Measurements from ENCODE around the gene SUCLG2.

The SUCLG2 gene

DNA sequence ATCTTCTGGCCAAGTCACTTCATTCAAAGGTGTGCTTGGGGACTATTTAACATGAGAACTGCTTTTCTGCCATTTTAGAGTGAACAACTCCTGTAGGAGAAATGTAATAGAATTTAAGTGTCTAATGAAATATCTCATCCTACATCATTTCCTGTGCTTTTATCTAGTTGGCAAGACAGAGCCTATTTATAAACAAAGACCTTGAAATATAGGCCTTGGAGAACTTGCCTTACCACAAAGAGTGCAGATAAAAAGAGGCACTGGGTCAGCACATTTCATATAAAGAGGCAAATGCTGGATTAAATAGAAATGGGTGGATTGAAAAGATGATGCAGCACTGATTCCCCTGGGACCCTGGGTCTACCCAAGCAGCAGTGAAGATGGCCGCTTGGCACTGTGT is 278.0 kb downstream of the SUCLG2 start:
- no peak for DNase-seq

DNA sequence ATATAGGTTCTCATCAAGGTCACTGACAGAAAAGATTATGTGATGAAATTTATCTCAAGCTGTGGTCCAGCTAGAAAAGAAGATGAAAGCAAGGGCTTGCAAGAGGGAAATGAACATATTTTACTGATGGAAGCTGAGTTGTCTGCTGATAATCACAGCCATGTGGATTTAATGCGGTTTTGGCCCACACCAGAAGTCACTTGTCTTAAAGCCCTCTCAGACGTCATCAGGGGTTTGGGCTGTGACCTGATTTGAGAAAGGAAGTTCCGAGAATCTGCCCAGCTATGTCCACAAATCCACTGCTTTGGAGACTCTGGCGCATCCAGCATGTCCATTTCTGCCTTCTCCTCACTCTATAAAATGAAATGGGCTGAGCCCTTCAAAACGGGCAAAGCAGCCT is 278.4 kb downstream of the SUCLG2 start:
- DNase-seq: no peak

DNA sequence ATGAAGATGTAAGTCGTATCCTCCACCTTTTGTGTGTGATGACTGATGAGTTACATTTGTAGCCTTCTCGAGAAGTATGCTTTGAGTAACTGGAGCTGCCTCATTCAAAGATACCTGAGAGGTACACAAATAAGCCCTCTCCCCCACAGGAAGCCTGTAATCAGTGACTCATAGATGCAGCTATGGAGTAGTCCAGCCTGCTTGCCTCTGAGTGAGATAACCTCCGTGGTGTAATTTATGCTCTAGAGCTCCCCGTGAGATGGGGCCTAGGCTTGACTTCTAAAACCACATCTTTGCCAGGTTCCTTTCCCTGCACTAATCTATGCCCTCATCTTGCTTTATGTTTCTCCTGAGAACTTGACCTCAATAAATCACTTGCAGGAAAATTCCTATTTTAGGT is 291.7 kb downstream of the SUCLG2 start:
- DNase-seq: peak; percentile 49

DNA sequence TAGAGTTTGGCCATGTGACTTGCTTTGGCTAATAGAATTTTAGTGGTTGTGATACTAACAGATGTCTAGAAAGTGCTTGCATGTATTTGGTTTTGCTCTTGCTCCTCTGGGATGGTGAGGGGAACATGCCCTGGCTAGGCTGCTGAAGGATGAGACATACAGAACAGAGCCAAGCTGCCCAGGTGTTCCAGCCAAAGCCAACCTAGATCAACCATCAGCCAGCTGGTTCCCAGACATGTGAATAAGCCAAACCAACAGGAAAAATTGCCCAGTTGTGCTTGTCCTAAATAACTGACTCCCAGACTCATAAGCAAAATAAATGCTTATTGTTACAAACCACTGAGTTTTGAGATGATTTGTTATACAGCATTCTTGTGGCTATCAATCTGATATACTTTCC is 292.6 kb downstream of the SUCLG2 start:
- no peak for DNase-seq

GRCh38 chr3:67361323-67361722 is 293.1 kb downstream of the SUCLG2 start:
- DNase-seq: no peak

DNA sequence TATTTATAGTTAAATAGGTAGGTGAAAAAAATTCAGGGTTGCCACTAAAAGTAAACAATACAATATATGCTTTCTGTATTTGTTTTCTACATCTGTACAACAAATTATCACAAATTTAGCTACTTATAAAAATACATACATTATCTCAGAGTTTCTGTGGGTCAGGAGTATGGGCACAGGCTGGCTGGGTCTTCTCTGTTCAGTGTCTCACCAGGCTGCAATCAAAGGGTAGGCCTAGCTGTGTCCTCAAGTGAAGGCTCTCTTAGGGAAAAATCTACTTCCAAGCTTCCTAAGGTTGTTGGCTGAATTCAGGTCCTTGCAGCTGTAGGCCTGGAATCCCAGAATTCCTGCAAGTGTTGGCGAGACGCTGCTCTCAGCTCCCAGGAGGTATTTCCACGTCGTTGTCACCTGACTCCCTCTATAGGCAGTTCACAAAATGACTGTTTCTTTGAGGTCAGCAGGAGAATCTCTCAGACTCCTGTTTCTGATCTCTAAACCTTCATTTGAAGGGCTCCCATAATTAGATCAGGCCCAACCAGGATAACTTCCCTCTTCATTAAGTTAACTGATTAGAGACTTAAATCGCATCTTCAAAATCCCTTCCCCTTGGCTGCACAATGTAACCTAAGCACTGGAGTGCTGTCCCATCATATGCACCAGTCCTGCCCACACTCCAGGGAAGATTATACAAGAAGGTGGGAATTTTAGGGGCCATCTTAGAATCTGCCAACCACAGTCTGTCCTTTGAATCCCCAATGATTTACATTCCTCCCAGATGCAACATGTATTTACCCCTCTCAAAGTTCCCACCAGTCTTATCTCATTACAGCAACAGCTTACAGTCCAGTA is 296.6 kb downstream of the SUCLG2 start:
- peak; percentile 61 for DNase-seq

GRCh38 chr3:67349551-67350174 is 304.7 kb downstream of the SUCLG2 start:
- no peak for DNase-seq

- no peak for DNase-seq
Observed at GRCh38 chr3:67346081-67346480, 308.3 kb downstream of the SUCLG2 start.

GRCh38 chr3:67335813-67336212 is 318.6 kb downstream of the SUCLG2 start:
- no peak for DNase-seq

DNA sequence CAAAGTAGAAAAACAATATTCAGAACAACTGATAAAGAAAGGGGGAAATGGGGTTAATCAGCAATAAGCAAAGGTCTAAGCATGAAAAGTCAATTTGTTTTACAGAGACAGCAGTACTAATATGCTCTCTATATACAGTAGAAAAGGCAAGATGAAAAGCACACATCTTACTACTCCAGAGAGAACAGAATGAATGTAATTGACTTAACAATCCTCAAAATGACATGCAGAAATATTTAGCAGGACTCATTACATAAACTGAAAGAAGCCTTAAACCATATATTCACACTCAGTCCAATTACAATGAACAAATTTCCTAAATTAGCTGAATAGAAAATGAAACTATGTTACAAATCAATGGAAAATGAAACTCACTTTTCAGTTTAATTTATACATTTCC is 319.8 kb downstream of the SUCLG2 start:
- DNase-seq: no peak

DNA sequence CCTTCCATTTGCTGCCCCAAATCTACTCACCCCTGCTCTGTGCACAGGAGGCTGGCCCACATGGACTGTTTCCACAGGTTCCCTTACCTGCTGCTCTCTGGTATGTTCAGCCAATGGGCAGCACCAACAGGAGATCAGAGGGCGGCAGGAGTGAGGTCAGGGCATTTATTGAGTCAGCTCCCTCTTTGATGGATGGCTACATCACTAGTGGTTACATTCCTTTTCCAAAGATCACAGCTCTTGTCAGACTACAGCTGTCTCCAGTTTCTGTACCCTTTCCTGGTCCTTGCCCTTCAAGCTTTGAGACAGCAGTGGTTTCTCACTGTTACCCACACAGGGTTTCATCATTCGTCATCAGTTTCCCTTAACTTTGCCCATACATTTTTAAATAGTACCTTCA is 325.1 kb downstream of the SUCLG2 start:
- no peak for DNase-seq

DNA sequence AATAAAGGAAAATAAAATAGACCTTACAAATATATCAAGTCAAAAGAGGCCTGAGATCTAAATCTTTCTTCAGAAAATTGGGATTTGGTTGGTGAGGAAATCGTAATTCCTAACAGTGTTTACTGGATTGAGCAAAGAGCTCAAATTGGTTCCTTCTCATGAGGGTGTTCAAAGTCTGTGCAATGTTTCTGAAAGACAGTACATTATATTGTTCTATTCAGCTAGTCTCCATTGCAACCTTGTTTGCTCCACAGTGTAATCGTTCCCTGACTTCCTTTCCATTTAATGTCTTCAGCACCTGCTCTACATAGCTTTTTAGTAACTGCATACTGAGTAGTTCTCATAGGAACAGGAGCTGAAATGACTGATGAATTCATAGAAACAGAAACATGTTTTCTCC is 326.8 kb downstream of the SUCLG2 start:
- DNase-seq: no peak

- DNase-seq: peak; percentile 67
Observed at GRCh38 chr3:67325231-67325630, 329.2 kb downstream of the SUCLG2 start.
